IPS-20b (cell line): Measurements from ENCODE around the gene BCAS3.

ENCODE experiments used
- H3K27ac ChIP-seq: one replicate; pipeline ENCODE4 v1.5.1; 2013; ENCODE audit warnings: low read length
- H3K27me3 ChIP-seq: 2 replicates; pipeline ENCODE4 v1.6.1; 2013; ENCODE audit warnings: mild to moderate bottlenecking, low read length, inconsistent platforms; ENCODE audit not compliant: insufficient read depth
- H3K36me3 ChIP-seq: 2 replicates; pipeline ENCODE4 v1.6.1; 2013; ENCODE audit warnings: low read depth, mild to moderate bottlenecking, inconsistent platforms, low read length, moderate library complexity; ENCODE audit not compliant: insufficient read depth
- H3K4me1 ChIP-seq: 2 replicates; pipeline ENCODE4 v1.6.1; 2013; ENCODE audit warnings: mild to moderate bottlenecking, control low read depth, inconsistent platforms, low read length, moderate library complexity; ENCODE audit not compliant: insufficient read depth
- H3K4me3 ChIP-seq: 2 replicates; pipeline ENCODE4 v1.5.1; 2013; ENCODE audit warnings: mild to moderate bottlenecking, low read length, inconsistent platforms
- H3K9ac ChIP-seq: 2 replicates; pipeline ENCODE4 v1.6.1; 2013; ENCODE audit warnings: low read depth, mild to moderate bottlenecking, inconsistent platforms, low read length, moderate library complexity
- H3K9me3 ChIP-seq: 2 replicates; pipeline ENCODE4 v1.6.1; 2013; ENCODE audit warnings: mild to moderate bottlenecking, low read depth, low read length, inconsistent platforms; ENCODE audit not compliant: insufficient read depth

BCAS3 gene

DNA sequence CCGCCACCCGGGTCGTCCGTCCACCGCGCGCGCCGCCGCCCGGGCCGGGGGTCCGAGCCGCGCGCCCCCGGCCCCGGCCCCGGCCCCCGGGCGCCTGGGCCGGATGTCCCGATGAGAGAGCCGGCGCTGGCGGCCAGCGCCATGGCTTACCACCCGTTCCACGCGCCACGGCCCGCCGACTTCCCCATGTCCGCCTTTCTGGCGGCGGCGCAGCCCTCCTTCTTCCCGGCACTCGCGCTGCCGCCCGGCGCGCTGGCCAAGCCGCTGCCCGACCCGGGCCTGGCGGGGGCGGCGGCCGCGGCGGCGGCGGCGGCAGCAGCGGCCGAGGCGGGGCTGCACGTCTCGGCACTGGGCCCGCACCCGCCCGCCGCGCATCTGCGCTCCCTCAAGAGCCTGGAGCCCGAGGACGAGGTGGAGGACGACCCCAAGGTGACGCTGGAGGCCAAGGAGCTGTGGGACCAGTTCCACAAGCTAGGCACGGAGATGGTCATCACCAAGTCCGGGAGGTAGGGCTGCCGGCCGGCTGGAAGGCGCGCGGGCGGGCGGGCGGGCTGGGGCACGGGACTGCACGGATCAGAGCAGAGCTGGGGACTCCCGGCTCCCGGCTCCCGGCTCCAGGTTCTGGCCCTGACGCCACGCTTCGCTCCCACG is 722.5 kb downstream of the BCAS3 start:
- Histone ChIP-seq H3K27me3 (peaks cover 100% of the 10 kb centered on the region), H3K4me1 (no peaks in the 10 kb centered on the region), H3K4me3 (no peak overlapping the region), H3K36me3 (no peaks in the 10 kb centered on the region), H3K27ac (no peak overlapping the region), H3K9me3 (peaks cover 15% of the 10 kb centered on the region; the same call in 1 of the 2 replicates), H3K9ac (no peak overlapping the region)

DNA sequence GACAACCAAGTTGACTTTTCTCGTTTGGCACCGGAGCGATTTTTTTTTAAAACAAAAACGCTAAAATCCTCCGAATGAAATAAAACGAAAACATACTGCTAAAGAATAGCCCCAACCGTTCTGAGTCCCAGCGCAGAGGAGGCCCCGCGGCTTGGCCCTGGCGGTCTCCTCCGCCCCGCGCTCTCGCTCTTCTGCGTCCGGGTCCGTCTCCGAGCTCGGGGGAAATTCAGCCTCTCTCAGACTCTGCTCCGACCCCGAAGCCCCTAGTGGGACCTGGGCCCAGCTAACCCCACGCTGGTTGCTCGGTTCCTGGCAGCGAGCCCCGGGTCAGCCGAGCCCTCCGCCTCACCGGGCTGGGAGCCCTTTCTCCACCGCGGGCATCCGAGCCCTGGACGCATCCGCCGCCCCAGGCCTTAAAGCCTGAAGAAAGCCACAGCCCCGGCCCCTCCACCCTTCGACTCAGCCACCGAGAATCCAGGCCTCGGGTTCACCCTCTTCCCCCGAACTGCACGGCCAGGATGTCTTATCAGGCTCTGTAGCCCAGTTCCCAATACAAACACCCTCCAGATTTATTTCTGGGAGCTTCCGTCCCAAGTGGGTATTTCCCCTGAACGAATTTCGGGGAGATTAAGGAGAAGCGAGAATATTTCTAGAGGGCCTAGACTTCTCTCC is 723.2 kb downstream of the BCAS3 start:
- no peak overlapping the region for H3K9ac ChIP-seq
- H3K36me3 ChIP-seq: no peaks in the 10 kb centered on the region
- no peak overlapping the region for H3K4me3 ChIP-seq
- peaks cover 13% of the 10 kb centered on the region; the same call in 1 of the 2 replicates for H3K9me3 ChIP-seq
- no peaks in the 10 kb centered on the region for H3K4me1 ChIP-seq
- H3K27me3 ChIP-seq: peaks cover 100% of the 10 kb centered on the region
- H3K27ac ChIP-seq: no peak overlapping the region

- Histone ChIP-seq H3K27me3 (peaks cover 100% of the 10 kb centered on the region), H3K4me1 (no peaks in the 10 kb centered on the region), H3K27ac (no peak overlapping the region), H3K9me3 (peaks cover 12% of the 10 kb centered on the region; the same call in 1 of the 2 replicates), H3K36me3 (no peaks in the 10 kb centered on the region), H3K4me3 (no peak overlapping the region), H3K9ac (no peak overlapping the region)
These were observed 723.9 kb downstream of the BCAS3 start for GRCh38 chr17:61401389-61402072.

DNA sequence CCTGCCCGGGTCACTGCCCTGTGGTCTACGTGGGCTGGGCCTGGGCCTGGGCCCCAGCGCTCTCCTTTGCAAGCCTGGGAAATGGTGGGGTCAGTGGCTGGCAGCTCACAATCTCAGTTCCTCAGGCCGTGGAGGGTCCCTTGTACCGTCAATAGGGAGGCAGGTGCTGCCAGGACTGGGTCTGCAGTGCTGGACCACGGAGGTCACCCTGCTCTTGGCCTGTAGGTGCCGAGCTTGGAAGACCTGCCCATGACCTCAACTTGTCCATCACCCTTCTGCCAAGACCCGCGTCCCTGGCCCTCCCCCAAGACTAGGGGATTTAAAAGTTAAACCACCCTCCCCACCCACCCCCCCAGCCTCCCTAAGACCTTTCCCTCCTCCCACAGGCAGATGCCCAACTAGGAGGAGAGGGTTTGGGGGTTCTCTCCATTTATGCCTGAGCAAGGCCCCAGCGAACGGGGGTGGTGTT is 724.5 kb downstream of the BCAS3 start:
- H3K9ac ChIP-seq: no peak overlapping the region
- no peak overlapping the region for H3K27ac ChIP-seq
- H3K27me3 ChIP-seq: peaks cover 100% of the 10 kb centered on the region
- H3K9me3 ChIP-seq: peaks cover 12% of the 10 kb centered on the region; the same call in 1 of the 2 replicates
- no peaks in the 10 kb centered on the region for H3K4me1 ChIP-seq
- no peak overlapping the region for H3K4me3 ChIP-seq
- H3K36me3 ChIP-seq: no peaks in the 10 kb centered on the region

- Histone ChIP-seq H3K36me3 (no peaks in the 10 kb centered on the region), H3K9ac (no peak overlapping the region), H3K9me3 (peaks cover 12% of the 10 kb centered on the region; the same call in 1 of the 2 replicates), H3K27ac (no peak overlapping the region), H3K27me3 (peaks cover 100% of the 10 kb centered on the region), H3K4me1 (no peaks in the 10 kb centered on the region), H3K4me3 (no peak overlapping the region)
These were observed 725.5 kb downstream of the BCAS3 start for GRCh38 chr17:61402978-61403800.

- H3K27me3 ChIP-seq: peaks cover 100% of the 10 kb centered on the region
- no peak overlapping the region for H3K27ac ChIP-seq
- no peak overlapping the region; the same call in 1 of the 2 replicates for H3K4me3 ChIP-seq
- no peak overlapping the region for H3K9ac ChIP-seq
- H3K36me3 ChIP-seq: no peaks in the 10 kb centered on the region
- peaks cover 7% of the 10 kb centered on the region; the same call in 1 of the 2 replicates for H3K9me3 ChIP-seq
- H3K4me1 ChIP-seq: no peaks in the 10 kb centered on the region
These were observed 726.4 kb downstream of the BCAS3 start for GRCh38 chr17:61403801-61404662.

DNA sequence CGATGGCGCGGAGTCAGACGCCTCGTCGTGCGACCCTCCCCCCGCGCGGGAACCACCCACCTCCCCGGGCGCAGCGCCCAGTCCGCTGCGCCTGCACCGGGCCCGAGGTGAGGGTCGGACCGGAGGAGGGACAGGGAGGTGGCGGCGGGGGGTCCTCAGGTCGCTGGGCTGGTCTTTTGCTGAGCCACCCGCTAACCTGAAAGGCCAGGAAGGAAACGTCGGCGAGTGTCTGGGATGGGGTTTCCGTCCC is 726.9 kb downstream of the BCAS3 start:
- H3K27me3 ChIP-seq: peaks cover 100% of the 10 kb centered on the region
- H3K9ac ChIP-seq: no peak overlapping the region
- H3K4me1 ChIP-seq: no peaks in the 10 kb centered on the region
- no peak overlapping the region; the same call in 1 of the 2 replicates for H3K4me3 ChIP-seq
- H3K36me3 ChIP-seq: no peaks in the 10 kb centered on the region
- H3K27ac ChIP-seq: no peak overlapping the region
- H3K9me3 ChIP-seq: peaks cover 7% of the 10 kb centered on the region; the same call in 1 of the 2 replicates

DNA sequence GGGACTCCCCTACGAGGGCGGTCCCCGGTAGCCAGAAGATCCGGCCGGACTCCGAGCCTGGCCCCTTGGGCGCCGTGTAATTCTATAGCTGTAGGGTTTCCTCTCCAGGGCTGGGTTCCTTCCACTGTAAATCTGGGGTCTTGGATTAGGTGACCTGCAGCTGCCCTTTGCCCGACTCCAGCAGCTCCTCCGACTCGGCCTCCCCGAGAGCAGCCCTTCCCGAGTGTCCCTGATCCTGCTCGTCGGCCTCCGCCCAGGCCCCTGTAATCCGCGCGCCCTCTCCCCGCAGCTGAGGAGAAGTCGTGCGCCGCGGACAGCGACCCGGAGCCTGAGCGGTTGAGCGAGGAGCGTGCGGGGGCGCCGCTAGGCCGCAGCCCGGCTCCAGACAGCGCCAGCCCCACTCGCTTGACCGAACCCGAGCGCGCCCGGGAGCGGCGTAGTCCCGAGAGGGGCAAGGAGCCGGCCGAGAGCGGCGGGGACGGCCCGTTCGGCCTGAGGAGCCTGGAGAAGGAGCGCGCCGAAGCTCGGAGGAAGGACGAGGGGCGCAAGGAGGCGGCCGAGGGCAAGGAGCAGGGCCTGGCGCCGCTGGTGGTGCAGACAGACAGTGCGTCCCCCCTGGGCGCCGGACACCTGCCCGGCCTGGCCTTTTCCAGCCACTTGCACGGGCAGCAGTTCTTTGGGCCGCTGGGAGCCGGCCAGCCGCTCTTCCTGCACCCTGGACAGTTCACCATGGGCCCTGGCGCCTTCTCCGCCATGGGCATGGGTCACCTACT is 727.4 kb downstream of the BCAS3 start:
- peaks cover 100% of the 10 kb centered on the region for H3K27me3 ChIP-seq
- no peak overlapping the region for H3K27ac ChIP-seq
- no peaks in the 10 kb centered on the region for H3K4me1 ChIP-seq
- H3K9ac ChIP-seq: no peak overlapping the region
- H3K36me3 ChIP-seq: no peaks in the 10 kb centered on the region
- H3K9me3 ChIP-seq: peaks cover 7% of the 10 kb centered on the region; the same call in 1 of the 2 replicates
- H3K4me3 ChIP-seq: no peak overlapping the region; the same call in 1 of the 2 replicates

GRCh38 chr17:61405686-61406536 is 728.3 kb downstream of the BCAS3 start:
- no peak overlapping the region for H3K9ac ChIP-seq
- H3K27ac ChIP-seq: no peak overlapping the region
- H3K36me3 ChIP-seq: no peaks in the 10 kb centered on the region
- H3K4me1 ChIP-seq: no peaks in the 10 kb centered on the region
- peaks cover 6% of the 10 kb centered on the region; the same call in 1 of the 2 replicates for H3K9me3 ChIP-seq
- H3K4me3 ChIP-seq: no peak overlapping the region
- peaks cover 100% of the 10 kb centered on the region for H3K27me3 ChIP-seq

GRCh38 chr17:61406537-61406845 is 728.8 kb downstream of the BCAS3 start:
- Histone ChIP-seq H3K36me3 (no peaks in the 10 kb centered on the region), H3K9ac (no peak overlapping the region), H3K27ac (no peak overlapping the region), H3K9me3 (peaks cover under 1% of the 10 kb centered on the region; the same call in 1 of the 2 replicates), H3K27me3 (peaks cover 100% of the 10 kb centered on the region), H3K4me1 (no peaks in the 10 kb centered on the region), H3K4me3 (no peak overlapping the region)
